ENCODE data around the gene GLI3.

Gene GLI3

DNA sequence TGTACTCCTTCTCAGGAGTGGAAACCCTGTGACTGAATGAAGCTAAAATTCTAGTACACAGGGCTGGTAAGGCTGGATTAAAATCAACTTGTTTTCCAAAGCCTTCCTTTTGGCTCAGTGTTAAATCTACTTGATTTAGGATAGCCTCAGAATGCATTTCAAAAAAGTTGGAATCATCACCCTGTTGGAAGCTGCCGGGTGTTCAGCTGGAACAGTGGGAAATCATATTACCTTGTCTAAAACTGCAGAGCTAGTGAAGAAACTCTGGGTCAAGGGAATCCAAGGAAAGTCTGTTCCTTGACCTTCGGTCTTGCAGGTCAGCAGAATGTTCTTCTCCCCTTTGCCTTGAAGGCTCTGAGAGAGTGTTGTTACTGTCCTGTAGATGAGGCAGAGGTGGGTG is 282.0 kb downstream of the GLI3 start:
- in situ Hi-C loops (cut with HindIII; ENCODE audit: low pct_ligation_motif_present, low pct_unique_long_range_greater_than_20kb, low sequenced_read_pairs) = no loop called here

DNA sequence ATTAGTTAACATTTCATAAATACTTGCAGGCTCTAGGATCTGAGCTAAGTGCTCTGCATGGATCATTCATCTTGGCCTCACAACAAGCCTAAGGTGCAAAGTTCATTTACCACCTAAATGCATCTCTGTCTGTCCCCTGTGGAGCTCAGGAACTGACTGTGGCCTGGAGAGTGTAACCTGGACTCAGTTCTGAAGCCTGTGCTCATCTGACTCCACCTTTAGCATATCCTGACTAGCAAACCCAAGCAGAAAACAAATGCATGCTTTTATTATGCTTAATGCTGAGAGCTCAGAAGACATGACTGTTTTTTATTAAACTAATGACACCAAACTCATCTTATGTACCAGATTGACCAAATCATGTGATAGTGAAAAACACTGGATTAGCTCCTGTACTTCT is 288.5 kb downstream of the GLI3 start:
- in situ Hi-C loops (cut with HindIII; ENCODE audit: low pct_ligation_motif_present, low pct_unique_long_range_greater_than_20kb, low sequenced_read_pairs) = no loop called here
- no peak for DNase-seq

More for the DNA sequence above, 282.0 kb downstream of the GLI3 start:
- no peak for DNase-seq

DNA sequence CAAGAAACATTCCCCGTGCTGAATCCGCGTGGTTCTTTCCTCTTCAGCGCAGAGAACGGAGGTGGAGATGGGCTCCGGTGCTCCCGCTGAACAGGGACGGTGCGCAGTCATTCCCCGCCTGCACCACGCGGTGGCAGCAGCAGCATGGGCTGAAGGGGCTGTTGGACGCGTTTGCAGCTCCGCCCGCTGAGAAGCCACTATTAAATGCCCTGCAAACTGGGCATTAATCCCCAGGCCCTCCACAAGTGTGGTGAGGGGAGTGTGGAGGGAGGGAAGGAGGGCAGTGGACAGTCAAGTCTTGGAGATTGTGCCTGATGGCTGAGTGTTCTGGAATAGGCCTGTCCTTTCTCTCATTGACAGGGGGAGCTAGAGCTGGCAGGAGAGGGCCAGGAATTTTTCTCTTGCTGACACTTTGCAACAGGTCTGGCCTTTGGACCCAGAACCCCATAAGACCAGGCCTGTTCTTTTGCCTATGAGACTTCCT is 293.9 kb downstream of the GLI3 start:
- in situ Hi-C loops (cut with HindIII; ENCODE audit: low pct_ligation_motif_present, low pct_unique_long_range_greater_than_20kb, low sequenced_read_pairs) = no loop called here
- peak; percentile 91 for DNase-seq

DNA sequence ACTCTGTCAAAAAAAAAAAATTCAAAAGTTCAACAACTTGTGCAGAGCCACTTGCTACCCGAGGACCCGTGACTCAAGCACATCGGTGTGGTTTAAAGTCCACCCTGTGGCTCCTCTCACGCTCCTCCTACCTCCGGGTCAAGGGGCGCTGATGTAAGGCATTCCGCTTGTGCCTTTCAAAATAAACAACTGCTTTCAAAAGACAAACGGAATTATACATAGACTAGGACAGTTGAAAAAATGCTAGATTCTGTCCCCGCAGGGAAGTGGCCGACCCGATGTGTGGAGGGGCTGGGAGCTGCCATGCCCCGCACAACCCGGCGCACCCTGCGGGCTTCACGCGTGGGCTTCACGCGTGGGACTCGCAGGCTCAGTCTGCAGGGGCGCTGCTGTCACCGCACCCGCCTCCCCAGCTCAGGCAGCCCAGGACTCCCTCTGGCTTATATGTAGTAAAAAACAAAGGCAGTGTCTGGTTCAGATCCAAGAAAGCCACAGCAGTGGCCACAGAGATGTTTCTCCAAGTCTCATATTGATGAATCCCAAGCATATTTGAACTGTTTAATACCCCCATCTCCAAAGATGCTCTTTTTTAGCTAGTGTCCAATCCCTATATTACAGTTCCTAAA is 294.4 kb downstream of the GLI3 start:
- in situ Hi-C loops (cut with HindIII; ENCODE audit: low pct_ligation_motif_present, low pct_unique_long_range_greater_than_20kb, low sequenced_read_pairs) = no loop called here
- DNase-seq = peak; percentile 78

DNA sequence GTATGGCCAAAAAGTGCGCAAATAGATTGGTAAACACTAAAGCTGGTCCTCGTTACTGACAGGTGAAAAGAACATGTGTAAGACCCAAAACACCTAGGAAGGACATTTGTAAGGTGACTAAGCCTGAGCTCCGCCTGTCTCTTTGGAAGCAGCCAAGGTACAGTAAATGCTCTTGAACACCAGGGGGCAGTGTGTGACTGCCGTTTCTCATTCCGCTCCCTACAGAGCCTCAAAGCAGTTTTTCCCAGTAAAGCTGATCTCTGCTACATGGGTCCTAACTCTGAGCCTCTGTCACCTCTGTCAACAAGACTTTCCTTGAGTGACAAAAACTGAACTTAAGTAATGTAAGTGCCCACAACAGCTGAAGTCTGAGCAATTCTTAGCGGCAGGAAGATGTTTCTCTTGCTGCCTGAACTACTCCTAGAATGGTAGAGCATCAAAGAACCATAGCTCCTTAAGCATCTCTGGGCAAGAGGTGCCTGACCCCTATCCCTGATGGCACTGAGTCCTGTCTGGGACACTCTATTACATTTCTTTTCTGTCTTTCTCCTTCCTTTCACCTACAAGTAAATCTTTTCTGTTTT is 296.2 kb downstream of the GLI3 start:
- in situ Hi-C loops (cut with HindIII; ENCODE audit: low pct_ligation_motif_present, low pct_unique_long_range_greater_than_20kb, low sequenced_read_pairs) = no loop called here
- DNase-seq = peak; percentile 88

DNA sequence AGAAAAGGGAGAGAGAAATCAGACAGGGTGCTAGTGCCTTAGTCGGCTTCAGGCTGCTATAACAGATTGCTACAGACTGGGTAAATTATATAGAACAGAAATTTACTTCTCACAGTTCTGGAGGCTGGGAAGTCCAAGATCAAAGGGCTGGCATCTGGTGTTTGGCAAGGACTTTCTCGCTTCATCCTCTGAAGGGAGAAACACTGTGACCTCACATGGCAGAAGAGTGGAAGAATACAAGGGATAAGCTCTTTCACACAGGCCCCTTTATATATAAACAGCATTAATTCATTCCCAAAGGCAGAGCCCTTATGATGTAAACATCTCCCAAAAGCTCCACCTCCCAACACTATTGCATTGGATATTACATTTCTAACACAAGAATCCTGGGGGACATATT is 298.6 kb downstream of the GLI3 start:
- no peak for DNase-seq
- in situ Hi-C loops (cut with HindIII; ENCODE audit: low pct_ligation_motif_present, low pct_unique_long_range_greater_than_20kb, low sequenced_read_pairs) = no loop called here

DNA sequence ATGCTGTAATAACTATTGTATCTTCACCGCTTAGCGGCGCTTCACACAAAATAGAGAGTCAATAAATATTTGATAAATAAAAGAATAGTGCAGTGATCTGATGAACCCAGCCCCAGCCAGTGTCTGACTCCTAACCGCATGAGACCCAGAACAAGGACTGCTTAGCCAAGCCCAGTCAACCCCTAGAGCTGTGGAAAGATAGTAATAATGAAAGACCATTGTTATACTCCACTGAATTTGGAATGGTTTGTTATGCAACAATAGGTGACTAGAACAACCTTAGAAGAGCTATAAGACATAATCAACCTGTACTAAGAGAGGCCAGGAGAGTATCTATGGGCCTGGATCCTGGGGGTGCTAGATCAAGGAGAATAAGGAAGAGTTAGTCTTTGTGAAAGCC is 303.6 kb downstream of the GLI3 start:
- no peak for DNase-seq
- in situ Hi-C loops (cut with HindIII; ENCODE audit: low pct_ligation_motif_present, low pct_unique_long_range_greater_than_20kb, low sequenced_read_pairs) = no loop called here

DNA sequence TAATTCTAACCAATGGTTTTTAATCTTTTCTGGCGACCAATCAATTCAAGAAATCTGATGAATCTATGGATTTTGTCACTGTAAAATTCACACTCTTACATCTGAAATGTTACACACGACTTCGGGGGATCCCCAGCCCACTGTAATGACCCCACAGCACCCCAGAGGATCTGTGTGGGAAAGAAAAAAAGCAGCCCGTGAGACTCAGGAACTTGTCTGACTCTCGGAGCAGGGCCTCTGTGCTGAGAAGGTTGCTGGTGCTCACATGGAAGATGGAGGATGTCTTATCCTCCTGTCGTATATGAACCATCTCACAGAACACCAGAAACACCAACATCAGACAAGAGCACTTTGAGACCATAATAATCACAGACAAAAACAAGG is 305.8 kb downstream of the GLI3 start:
- in situ Hi-C loops (cut with HindIII; ENCODE audit: low pct_ligation_motif_present, low pct_unique_long_range_greater_than_20kb, low sequenced_read_pairs) = no loop called here
- DNase-seq = no peak

DNA sequence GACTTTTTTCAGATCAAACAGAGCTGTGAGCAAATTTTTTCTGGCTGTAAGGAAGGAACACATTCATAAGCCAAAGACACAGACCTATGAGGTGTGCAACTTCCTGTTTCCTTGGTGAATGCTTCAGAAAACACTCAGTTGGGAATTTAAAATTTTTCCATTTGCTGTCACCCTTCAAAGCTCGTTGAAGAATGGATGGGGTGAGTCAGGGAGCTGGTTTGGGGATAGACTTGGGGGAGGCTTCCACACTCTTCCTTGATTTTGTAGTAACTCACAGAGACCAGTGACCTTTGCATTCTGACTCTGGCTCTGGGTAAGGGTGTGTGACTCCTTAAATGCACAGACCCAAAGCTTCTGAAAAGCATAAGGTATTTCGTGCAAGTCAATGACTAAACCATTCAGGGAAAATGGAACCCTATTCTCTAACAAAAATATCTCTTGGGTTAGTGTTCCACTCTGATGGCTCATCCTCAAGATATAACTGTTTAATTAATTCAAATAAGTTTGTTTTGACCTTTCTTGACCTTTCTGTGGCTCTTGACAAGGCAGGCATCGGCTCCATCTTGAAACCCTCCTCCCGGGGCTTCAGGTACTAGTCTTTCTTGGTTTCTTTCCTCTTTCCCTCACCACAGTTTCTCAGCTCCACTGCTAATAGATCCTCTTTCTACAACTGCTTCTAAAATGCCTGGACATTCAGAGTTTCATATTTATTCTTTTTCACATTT is 306.3 kb downstream of the GLI3 start:
- DNase-seq = peak; percentile 31
- in situ Hi-C loops (cut with HindIII; ENCODE audit: low pct_ligation_motif_present, low pct_unique_long_range_greater_than_20kb, low sequenced_read_pairs) = no loop called here

DNA sequence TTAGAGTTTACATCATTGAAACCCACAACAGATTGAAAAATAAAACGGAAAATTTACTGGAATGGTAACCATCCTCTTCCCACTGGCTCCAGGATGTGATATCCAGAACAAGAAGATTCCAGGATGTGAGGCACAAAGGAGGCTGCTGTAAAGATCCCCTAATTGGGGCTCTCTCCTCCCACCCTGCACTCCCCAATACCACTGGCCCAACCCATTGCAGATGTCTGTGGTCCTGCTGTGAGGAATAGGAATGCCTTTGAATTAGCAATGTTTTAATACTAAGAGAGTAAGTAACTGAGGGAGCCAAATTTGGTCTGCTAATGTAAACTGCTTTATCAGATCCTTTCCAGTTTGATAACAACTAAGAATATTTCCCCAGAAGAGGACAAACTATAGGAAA is 308.2 kb downstream of the GLI3 start:
- DNase-seq = no peak
- in situ Hi-C loops (cut with HindIII; ENCODE audit: low pct_ligation_motif_present, low pct_unique_long_range_greater_than_20kb, low sequenced_read_pairs) = no loop called here

DNA sequence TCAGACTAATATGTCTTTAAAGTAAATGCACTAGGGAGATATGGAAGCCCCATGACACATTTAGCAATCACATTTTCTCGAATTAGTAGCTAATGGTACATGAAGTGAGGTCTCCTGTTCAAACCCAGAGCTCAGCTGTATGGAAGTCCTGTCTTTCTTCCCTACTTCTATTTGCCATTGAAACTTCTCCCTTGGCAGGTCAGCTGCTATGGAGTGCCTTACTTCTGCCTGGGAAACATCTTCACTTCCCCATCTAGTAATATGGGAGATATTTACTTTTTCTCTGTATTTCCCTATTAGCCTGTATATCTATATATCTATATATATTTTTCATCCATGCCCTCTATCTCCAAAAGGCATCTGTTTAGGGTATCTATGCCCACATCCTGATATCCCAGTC is 308.8 kb downstream of the GLI3 start:
- DNase-seq = no peak
- in situ Hi-C loops (cut with HindIII; ENCODE audit: low pct_ligation_motif_present, low pct_unique_long_range_greater_than_20kb, low sequenced_read_pairs) = no loop called here

DNA sequence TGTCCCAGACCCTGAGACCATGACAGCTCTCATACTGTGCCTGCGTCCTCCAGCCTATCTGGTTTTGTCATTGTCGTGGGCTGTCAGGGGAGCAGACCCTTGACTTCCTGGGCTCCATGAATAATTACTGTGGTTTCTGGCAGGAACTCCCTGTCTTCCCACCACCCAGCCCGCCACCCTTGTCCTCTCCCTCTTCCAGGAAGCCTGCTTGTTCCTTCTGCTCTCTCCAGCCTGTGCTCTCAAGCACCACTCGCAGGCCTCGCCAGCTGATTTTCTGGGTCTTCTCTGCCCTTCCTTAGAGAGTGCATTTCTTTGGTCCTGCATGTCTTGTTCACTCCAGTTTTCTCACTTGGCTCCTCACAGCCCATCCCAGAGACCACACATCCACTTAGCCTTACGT is 309.6 kb downstream of the GLI3 start:
- DNase-seq = no peak
- in situ Hi-C loops (cut with HindIII; ENCODE audit: low pct_ligation_motif_present, low pct_unique_long_range_greater_than_20kb, low sequenced_read_pairs) = no loop called here

DNA sequence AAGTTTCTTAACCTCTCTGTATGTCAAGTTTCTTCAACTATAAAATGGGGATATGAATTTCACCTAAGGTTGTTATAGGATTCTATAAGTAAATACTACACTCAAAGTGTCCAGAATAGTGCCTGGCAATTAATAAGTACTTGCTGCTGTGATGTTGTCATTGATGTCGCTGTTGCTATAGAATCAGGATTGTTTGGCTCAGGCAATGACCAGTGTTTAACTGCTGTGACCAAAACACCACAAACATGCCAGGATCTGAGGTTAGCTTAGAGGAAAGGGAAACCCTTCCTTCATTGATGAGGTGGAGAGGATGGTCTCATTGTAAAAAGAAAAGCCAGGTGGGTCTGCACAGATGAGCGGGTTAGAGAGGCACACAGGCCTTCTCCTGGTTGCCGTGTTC is 311.1 kb downstream of the GLI3 start:
- no peak for DNase-seq
- in situ Hi-C loops (cut with HindIII; ENCODE audit: low pct_ligation_motif_present, low pct_unique_long_range_greater_than_20kb, low sequenced_read_pairs) = no loop called here

DNA sequence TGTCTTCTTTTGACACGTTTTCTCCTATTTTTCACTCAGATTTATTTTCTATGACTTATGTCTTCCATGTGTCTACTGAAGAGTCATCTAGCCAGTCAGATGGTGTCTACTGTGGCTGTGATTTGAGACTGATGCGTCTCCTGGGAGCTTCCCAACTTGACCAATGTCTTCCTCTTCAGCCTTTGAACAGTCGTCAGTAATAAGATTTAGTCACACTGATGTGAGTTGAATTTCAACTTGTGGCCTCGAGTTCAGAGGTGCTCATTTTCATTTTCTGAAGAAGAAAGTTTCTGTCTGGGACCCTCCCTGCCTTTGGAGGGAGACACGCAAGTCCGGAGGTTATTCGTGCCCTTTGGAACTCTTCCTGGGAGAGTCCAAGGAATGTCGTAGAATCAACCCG is 312.2 kb downstream of the GLI3 start:
- DNase-seq = no peak
- in situ Hi-C loops (cut with HindIII; ENCODE audit: low pct_ligation_motif_present, low pct_unique_long_range_greater_than_20kb, low sequenced_read_pairs) = no loop called here

DNA sequence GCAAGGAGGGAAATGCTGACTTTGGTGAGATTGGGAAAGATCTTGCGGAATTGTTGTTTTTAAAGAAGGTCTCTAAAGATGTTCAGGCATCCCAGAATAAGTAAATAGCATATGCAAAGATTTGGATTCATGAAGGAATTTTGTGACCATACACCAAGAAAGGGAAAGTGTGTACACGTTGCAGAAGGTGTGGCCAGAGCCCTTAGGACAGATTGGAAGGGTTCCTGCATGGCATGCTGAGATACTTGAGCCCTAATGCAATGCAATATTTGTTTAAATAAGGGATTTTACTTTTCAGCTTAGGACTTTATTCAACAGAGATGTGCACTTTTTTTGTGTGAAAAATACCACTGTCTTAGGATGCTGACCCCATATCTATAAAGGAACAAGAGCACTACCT is 314.6 kb downstream of the GLI3 start:
- no peak for DNase-seq
- in situ Hi-C loops (cut with HindIII; ENCODE audit: low pct_ligation_motif_present, low pct_unique_long_range_greater_than_20kb, low sequenced_read_pairs) = no loop called here

DNA sequence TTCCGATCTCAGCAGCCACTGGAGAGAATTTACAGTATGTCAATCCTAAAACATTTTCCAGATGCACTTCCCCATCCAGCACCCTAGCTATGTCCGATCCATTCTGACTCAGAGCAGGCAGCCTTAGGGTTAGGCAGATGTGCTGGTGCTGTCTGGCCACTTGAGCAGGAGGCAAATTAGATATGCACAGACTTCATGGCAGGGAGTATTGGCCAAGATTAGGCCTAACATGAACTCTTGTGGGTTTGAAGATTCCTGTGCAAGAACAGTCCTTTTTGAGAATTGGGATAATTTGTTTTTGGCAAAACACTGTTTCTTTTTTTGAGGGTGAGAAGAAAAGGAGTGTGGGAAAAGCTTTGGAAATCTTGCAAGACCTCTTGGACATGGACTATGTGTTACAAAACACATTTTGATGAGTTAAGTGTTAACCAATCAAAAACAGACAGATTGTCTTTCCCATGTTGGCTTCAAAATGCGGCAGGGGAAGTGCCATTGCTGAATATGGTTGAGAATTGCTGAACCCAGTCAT is 315.5 kb downstream of the GLI3 start:
- in situ Hi-C loops (cut with HindIII; ENCODE audit: low pct_ligation_motif_present, low pct_unique_long_range_greater_than_20kb, low sequenced_read_pairs) = no loop called here
- no peak for DNase-seq

DNA sequence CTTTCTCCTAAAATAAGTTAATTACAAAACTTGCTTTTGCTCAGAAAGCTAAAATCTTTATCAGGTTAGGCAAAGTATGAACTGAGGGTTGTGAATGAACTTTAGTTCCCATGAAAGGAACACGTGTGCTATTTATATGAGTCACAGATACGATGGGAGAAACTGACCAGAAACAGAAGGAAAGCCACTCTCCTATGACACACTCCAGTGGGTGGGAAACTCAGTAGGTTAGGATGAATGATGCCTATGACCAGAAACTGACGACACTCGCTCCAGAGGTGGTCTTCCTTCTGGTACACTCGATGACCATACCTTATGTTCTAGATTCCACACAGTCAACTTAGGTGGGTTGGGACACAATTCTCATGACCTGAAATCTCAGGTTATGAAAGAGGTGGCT is 318.4 kb downstream of the GLI3 start:
- DNase-seq = no peak
- in situ Hi-C loops (cut with HindIII; ENCODE audit: low pct_ligation_motif_present, low pct_unique_long_range_greater_than_20kb, low sequenced_read_pairs) = no loop called here

DNA sequence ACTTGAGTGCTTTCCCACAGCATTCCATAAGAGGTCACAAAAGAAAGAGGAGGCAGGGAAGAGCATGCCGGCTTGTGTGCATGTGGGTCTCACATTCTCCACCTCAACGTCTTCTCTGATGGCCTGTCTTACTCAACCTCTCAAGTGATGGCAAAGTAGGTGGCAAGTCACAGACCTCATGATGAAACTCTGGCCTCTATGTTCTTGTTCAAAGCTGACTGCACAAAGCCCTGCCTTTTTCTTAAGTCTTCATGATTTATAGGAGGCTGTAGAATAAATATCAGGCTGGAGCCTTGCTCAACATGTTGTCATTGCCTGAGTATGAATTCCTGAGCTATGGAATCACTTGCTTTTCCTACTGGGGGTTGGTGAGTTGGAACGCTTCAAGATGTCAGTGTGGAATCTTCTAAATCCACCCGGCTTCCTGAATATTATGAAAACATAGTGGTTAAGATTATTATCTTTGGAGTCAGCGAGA is 320.5 kb downstream of the GLI3 start:
- in situ Hi-C loops (cut with HindIII; ENCODE audit: low pct_ligation_motif_present, low pct_unique_long_range_greater_than_20kb, low sequenced_read_pairs) = no loop called here
- DNase-seq = peak; percentile 100

DNA sequence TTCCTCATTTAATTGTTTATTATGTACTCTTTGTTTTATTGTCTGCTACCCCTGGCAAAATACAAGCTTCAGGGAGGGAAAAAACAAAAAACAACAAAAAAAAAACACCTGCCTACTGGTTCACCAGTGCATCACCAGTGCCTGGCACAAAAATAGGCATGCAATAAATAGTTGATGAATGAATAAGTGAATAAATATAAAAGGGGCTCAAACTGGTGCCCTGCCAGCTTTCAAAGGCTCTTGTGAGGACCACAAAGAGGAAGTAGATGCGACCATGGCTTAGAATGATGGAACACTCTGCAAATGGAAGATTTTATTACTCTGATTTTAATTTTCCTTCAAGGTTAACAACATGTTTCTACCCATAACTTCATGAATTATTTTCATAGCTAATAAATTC is 321.1 kb downstream of the GLI3 start:
- peak; percentile 46 for DNase-seq
- in situ Hi-C loops (cut with HindIII; ENCODE audit: low pct_ligation_motif_present, low pct_unique_long_range_greater_than_20kb, low sequenced_read_pairs) = no loop called here
